Keratinocyte (primary cell): ENCODE measurements around the gene CHCHD10. TPM values are rescaled to one million over a fixed set of nuclear protein-coding genes. Genes with fewer than 3 reads are reported as not detected.

Experiments
- DNase-seq: peaks from one replicate; pipeline ENCODE4 v3.0.0-alpha.2; 2011; ENCODE audit warnings: low read depth, missing footprints, low spot score
- FAIRE-seq: peaks from 2 replicates; lab custom pipeline; 2011; peaks lifted over from hg19 to GRCh38; lab: Jason Lieb, UNC
- H2AFZ ChIP-seq: 2 replicates; pipeline ENCODE4 v1.6.0; 2012; ENCODE audit warnings: low read length, control low read depth, inconsistent platforms; ENCODE audit not compliant: control insufficient read depth
- H3K27ac ChIP-seq: 2 replicates; pipeline ENCODE4 v1.5.1; 2011; ENCODE audit warnings: low read length; ENCODE audit not compliant: control insufficient read depth, insufficient read depth
- H3K27me3 ChIP-seq: 3 replicates; pipeline ENCODE4 v1.6.0; 2011; ENCODE audit warnings: low read length; ENCODE audit not compliant: control insufficient read depth, insufficient read depth; ENCODE audit errors: extremely low read depth
- H3K36me3 ChIP-seq, 2 experiments: 2 replicates in 1 of 2; 3 replicates in 1 of 2; pipeline ENCODE4 v1.5.1; 2011; ENCODE audit warnings: low read length in 2 of 2, mild to moderate bottlenecking in 1 of 2; ENCODE audit not compliant: control insufficient read depth in 2 of 2, insufficient read depth in 2 of 2; ENCODE audit errors: extremely low read depth in 1 of 2
- H3K4me1 ChIP-seq: 3 replicates; pipeline ENCODE4 v1.5.1; 2011; ENCODE audit warnings: low read length; ENCODE audit not compliant: control insufficient read depth, insufficient read depth; ENCODE audit errors: extremely low read depth
- H3K4me2 ChIP-seq: 3 replicates; pipeline ENCODE4 v1.6.0; 2011; ENCODE audit warnings: low read depth, low read length; ENCODE audit not compliant: control insufficient read depth, insufficient read depth; ENCODE audit errors: extremely low read depth
- H3K4me3 ChIP-seq, 3 experiments: fragments of 200-600 bp in 1 of 3; sonication (generic) in 1 of 3; 2 replicates in 2 of 3; 3 replicates in 1 of 3; pipeline ENCODE4 v1.5.1; 2011 to 2016; ENCODE audit warnings: low read length in 3 of 3, mild to moderate bottlenecking in 3 of 3, control low read depth in 2 of 3, inconsistent platforms in 1 of 3, low read depth in 1 of 3, mixed read lengths in 1 of 3, mixed run types in 1 of 3, moderate library complexity in 1 of 3; ENCODE audit not compliant: control insufficient read depth in 2 of 3, insufficient read depth in 2 of 3; ENCODE audit errors: extremely low read depth in 1 of 3
- H3K79me2 ChIP-seq: 2 replicates; pipeline ENCODE4 v1.6.0; 2012; ENCODE audit warnings: low read length; ENCODE audit not compliant: control insufficient read depth, insufficient read depth
- H3K9ac ChIP-seq: 3 replicates; pipeline ENCODE4 v1.6.0; 2011; ENCODE audit warnings: low read length; ENCODE audit not compliant: control insufficient read depth, insufficient read depth; ENCODE audit errors: extremely low read depth
- H3K9me1 ChIP-seq: 3 replicates; pipeline ENCODE4 v1.6.0; 2011; ENCODE audit warnings: low read length; ENCODE audit not compliant: control insufficient read depth, insufficient read depth; ENCODE audit errors: extremely low read depth
- H3K9me3 ChIP-seq: 2 replicates; pipeline ENCODE4 v1.5.1; 2012; ENCODE audit warnings: low read depth, low read length; ENCODE audit not compliant: control insufficient read depth
- H4K20me1 ChIP-seq: 3 replicates; pipeline ENCODE4 v1.6.0; 2011; ENCODE audit warnings: low read length; ENCODE audit not compliant: control insufficient read depth, insufficient read depth; ENCODE audit errors: extremely low read depth
- CTCF ChIP-seq, 3 experiments: IDR thresholded peaks in 1 of 3; conservative IDR thresholded peaks in 1 of 3; optimal IDR thresholded peaks in 1 of 3; 2 replicates in 2 of 3; 3 replicates in 1 of 3; pipeline versions ENCODE3 to v1.5.1; 2011; ENCODE audit warnings: low read length in 3 of 3, mild to moderate bottlenecking in 3 of 3, moderate library complexity in 2 of 3, control low read depth in 1 of 3, inconsistent platforms in 1 of 3; ENCODE audit not compliant: insufficient read depth in 2 of 3; ENCODE audit errors: extremely low read depth in 1 of 3
- EZH2 ChIP-seq: IDR thresholded peaks from one replicate; pipeline ENCODE4 v1.6.1; 2012; ENCODE audit warnings: inconsistent platforms, mild to moderate bottlenecking, low read length, moderate library complexity
- dilution Hi-C: fragments of 300-500 bp; cut with MboI; formaldehyde crosslinking; loops from one replicate; pipeline ENCODE4 v1.7.0; 2020; ENCODE audit warnings: low sequenced_read_pairs; ENCODE audit not compliant: extremely low pct_ligation_motif_present
- polyA plus RNA-seq, 5 experiments: library from polyadenylated mRNA; depleted of rRNA in 3 of 5; stranded (reverse) in 3 of 5; stranded (forward) in 1 of 5; unstranded in 1 of 5; fragments of >200 nt; gene quantifications; 1 replicate in 1 of 5; 2 replicates in 3 of 5; 3 replicates in 1 of 5; pipeline versions ENCODE4 v1.2.1 to v1.2.3, GENCODE V29; 2011 to 2012; ENCODE audit warnings: missing spikeins in 2 of 5, low read depth in 1 of 5, low replicate concordance in 1 of 5

Gene CHCHD10
- polyA plus RNA-seq, 1 donor (not counting 4 experiments of a cell fraction or from before 2014, with no cell fraction given) = 10.4 TPM

GRCh38 chr22:23800297-23801237 is 32.8 kb upstream of the CHCHD10 start:
- FAIRE-seq (no peak), DNase-seq (no peak)
- Histone ChIP-seq H3K9me1 (no peaks in the 10 kb centered on the region), H3K27me3 (no peaks in the 10 kb centered on the region), H3K27ac (no peak overlapping the region), H3K36me3 (peaks cover 42 to 44% of the 10 kb centered on the region in 2 experiments), H2AFZ (no peak overlapping the region), H3K4me2 (no peak overlapping the region), H3K79me2 (no peaks in the 10 kb centered on the region), H4K20me1 (no peaks in the 10 kb centered on the region), H3K9me3 (no peaks in the 10 kb centered on the region), H3K4me3 (no peak overlapping the region), H3K9ac (no peak overlapping the region), H3K4me1 (no peaks in the 10 kb centered on the region)
- dilution Hi-C loops = no loop called here
- TF ChIP-seq EZH2 (no peak), CTCF (optimal IDR thresholded peaks at IDR 0.05 in 1 of 3, IDR thresholded peaks at IDR 0.05 in 1 of 3, conservative IDR thresholded peaks at IDR 0.05 in 1 of 3; ENCODE audit: extremely low read depth in 1 of 3, insufficient read depth in 2 of 3, low read length in 3 of 3) (no peak)

- H3K9me3 ChIP-seq = no peaks in the 10 kb centered on the region
- H3K36me3 ChIP-seq = peaks cover 35 to 37% of the 10 kb centered on the region in 2 experiments
- H3K4me2 ChIP-seq = no peak overlapping the region
- peaks cover 10% of the 10 kb centered on the region for H3K79me2 ChIP-seq
- FAIRE-seq (no peak), DNase-seq (no peak)
- H3K27me3 ChIP-seq = no peaks in the 10 kb centered on the region
- no peaks in the 10 kb centered on the region for H3K4me1 ChIP-seq
- no peak overlapping the region for H3K4me3 ChIP-seq
- dilution Hi-C loops = no loop called here
- TF ChIP-seq EZH2 = no peak
- H3K9ac ChIP-seq = no peak overlapping the region
- no peak overlapping the region for H2AFZ ChIP-seq
- H3K27ac ChIP-seq = no peak overlapping the region
- H3K9me1 ChIP-seq = no peaks in the 10 kb centered on the region
- H4K20me1 ChIP-seq = peaks cover 4% of the 10 kb centered on the region
Observed at GRCh38 chr22:23796461-23796860, 28.7 kb upstream of the CHCHD10 start.
